Measurements from ENCODE around the gene OR4D10. TPM values are rescaled to one million over a fixed set of nuclear protein-coding genes. Genes with fewer than 3 reads are reported as not detected.

The OR4D10 gene
- total RNA-seq, 3 donors from 2014 or later (not counting 1 experiment from before 2014, with no cell fraction given): not detected

DNA sequence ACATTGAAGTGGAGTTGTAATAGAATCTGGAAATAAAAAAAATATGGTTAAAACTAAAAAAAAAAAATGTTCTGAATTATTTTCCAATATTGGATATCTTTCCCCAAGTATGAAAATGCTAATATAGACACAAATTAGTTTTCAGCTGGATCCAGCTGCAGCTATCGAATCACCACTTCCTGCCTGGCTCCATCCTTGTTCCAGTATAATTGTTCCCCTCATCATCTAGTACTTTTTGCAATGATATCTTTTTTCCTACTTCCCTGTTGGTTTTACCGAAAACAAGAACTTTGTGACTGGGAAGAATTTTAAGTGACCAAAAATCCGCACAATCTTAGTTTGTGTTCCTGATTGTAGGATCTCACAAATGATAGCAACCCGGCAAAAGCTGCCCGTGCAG is 47.6 kb downstream of the OR4D10 start:
- 95% methylated on average over 5 of the region's 5 CpGs for WGBS (ENCODE audit: insufficient coverage)
- no peak overlapping the region for H3K4me3 Mint-ChIP-seq
- intact Hi-C loops (cut with micrococcal nuclease): no loop called here

DNA sequence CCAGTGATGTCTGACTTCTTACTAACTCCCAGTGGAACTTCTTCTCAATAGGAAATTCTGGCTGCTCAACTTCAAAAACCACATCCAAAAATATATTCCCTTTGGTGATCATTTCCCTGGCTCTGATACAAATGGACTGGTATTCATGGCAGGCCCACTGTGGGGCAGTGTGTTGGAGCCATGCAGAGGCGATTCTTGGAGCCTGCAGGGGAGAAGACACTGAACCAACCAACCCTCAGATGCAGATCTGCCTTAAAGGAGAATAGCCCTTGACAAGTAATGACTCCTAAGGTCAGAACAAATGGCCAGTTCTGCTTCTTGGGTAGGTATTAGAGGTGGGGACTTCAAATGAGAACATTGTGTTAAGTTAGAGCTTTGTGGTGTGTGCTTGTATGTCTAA is 50.4 kb downstream of the OR4D10 start:
- H3K27me3 ChIP-seq (ENCODE audit: control insufficient read depth, insufficient read depth, low read length): no peaks in the 10 kb centered on the region
- H3K4me1 Mint-ChIP-seq: no peaks in the 10 kb centered on the region
- no peaks in the 10 kb centered on the region for H3K9me3 ChIP-seq (ENCODE audit: control insufficient read depth, insufficient read depth, low read length)
- H3K36me3 Mint-ChIP-seq: no peaks in the 10 kb centered on the region
- no peaks in the 10 kb centered on the region for H3K36me3 ChIP-seq (ENCODE audit: control insufficient read depth, insufficient read depth, low read length)
- WGBS (ENCODE audit: insufficient coverage): 75% methylated on average over 1 of the region's 1 CpG
- no peak overlapping the region for H3K27ac Mint-ChIP-seq
- H3K27ac ChIP-seq (ENCODE audit: low read length): no peak overlapping the region
- H3K4me1 ChIP-seq (ENCODE audit: control insufficient read depth, insufficient read depth, low read length): no peaks in the 10 kb centered on the region
- no peak for ATAC-seq
- H3K4me3 ChIP-seq (ENCODE audit: low read length): no peak overlapping the region
- DNase-seq: no peak
- intact Hi-C loops (cut with micrococcal nuclease): no loop called here
- TF ChIP-seq, protein P1, sequence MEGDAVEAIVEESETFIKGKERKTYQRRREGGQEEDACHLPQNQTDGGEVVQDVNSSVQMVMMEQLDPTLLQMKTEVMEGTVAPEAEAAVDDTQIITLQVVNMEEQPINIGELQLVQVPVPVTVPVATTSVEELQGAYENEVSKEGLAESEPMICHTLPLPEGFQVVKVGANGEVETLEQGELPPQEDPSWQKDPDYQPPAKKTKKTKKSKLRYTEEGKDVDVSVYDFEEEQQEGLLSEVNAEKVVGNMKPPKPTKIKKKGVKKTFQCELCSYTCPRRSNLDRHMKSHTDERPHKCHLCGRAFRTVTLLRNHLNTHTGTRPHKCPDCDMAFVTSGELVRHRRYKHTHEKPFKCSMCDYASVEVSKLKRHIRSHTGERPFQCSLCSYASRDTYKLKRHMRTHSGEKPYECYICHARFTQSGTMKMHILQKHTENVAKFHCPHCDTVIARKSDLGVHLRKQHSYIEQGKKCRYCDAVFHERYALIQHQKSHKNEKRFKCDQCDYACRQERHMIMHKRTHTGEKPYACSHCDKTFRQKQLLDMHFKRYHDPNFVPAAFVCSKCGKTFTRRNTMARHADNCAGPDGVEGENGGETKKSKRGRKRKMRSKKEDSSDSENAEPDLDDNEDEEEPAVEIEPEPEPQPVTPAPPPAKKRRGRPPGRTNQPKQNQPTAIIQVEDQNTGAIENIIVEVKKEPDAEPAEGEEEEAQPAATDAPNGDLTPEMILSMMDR (IDR thresholded peaks at IDR 0.05): no peak
- H3K9me3 Mint-ChIP-seq: no peaks in the 10 kb centered on the region
- no peak overlapping the region for H3K4me3 Mint-ChIP-seq
- peaks cover 17 to 31% of the 10 kb centered on the region in 2 donors for H3K27me3 Mint-ChIP-seq (ENCODE audit: low read depth in 2 of 2)

More for the DNA sequence above, 47.6 kb downstream of the OR4D10 start:
- ATAC-seq (no peak), DNase-seq (no peak)
- H3K9me3 ChIP-seq (ENCODE audit: control insufficient read depth, insufficient read depth, low read length): no peaks in the 10 kb centered on the region
- H3K27ac ChIP-seq (ENCODE audit: low read length): no peak overlapping the region
- H3K36me3 Mint-ChIP-seq: no peaks in the 10 kb centered on the region
- H3K4me1 Mint-ChIP-seq: no peaks in the 10 kb centered on the region
- H3K27me3 ChIP-seq (ENCODE audit: control insufficient read depth, insufficient read depth, low read length): no peaks in the 10 kb centered on the region
- H3K4me3 ChIP-seq (ENCODE audit: low read length): no peak overlapping the region
- no peak overlapping the region for H3K27ac Mint-ChIP-seq
- TF ChIP-seq, protein P1 (IDR thresholded peaks at IDR 0.05): no peak
- H3K4me1 ChIP-seq (ENCODE audit: control insufficient read depth, insufficient read depth, low read length): no peaks in the 10 kb centered on the region
- no peaks in the 10 kb centered on the region for H3K9me3 Mint-ChIP-seq
- peaks cover 17 to 31% of the 10 kb centered on the region in 2 donors for H3K27me3 Mint-ChIP-seq (ENCODE audit: low read depth in 2 of 2)
- H3K36me3 ChIP-seq (ENCODE audit: control insufficient read depth, insufficient read depth, low read length): no peaks in the 10 kb centered on the region

- intact Hi-C loops (cut with micrococcal nuclease): no loop called here
- H3K36me3 ChIP-seq (ENCODE audit: control insufficient read depth, insufficient read depth, low read length): no peaks in the 10 kb centered on the region
- WGBS (ENCODE audit: insufficient coverage): 88% methylated on average over 7 of the region's 7 CpGs
- H3K9me3 ChIP-seq (ENCODE audit: control insufficient read depth, insufficient read depth, low read length): no peaks in the 10 kb centered on the region
- no peak overlapping the region for H3K4me3 Mint-ChIP-seq
- DNase-seq (no peak), ATAC-seq (no peak)
- no peak overlapping the region for H3K27ac Mint-ChIP-seq
- no peaks in the 10 kb centered on the region for H3K27me3 ChIP-seq (ENCODE audit: control insufficient read depth, insufficient read depth, low read length)
- H3K4me3 ChIP-seq (ENCODE audit: low read length): no peak overlapping the region
- no peak overlapping the region for H3K27ac ChIP-seq (ENCODE audit: low read length)
- peaks cover 7 to 9% of the 10 kb centered on the region in 2 donors for H3K4me1 Mint-ChIP-seq
- no peaks in the 10 kb centered on the region for H3K4me1 ChIP-seq (ENCODE audit: control insufficient read depth, insufficient read depth, low read length)
- no peaks in the 10 kb centered on the region for H3K36me3 Mint-ChIP-seq
- no peaks in the 10 kb centered on the region for H3K9me3 Mint-ChIP-seq
- H3K27me3 Mint-ChIP-seq (ENCODE audit: low read depth in 2 of 2): peaks cover 10 to 15% of the 10 kb centered on the region in 2 donors
- TF ChIP-seq, protein P1 (IDR thresholded peaks at IDR 0.05): no peak
Measured at GRCh38 chr11:59528711-59529110, 55.6 kb downstream of the OR4D10 start.

Other genes starting within 250 kb of the OR4D10 start
- not detected for gene OR5AN1, start 114.4 kb upstream of the OR4D10 start, total RNA-seq
- not detected for gene OR5A2, start 46.9 kb upstream of the OR4D10 start, total RNA-seq
- not detected for gene OR5A1, start 36.8 kb upstream of the OR4D10 start, total RNA-seq
- not detected for gene OR4D6, start 16.4 kb upstream of the OR4D10 start, total RNA-seq
- gene OR4D11, start 30.3 kb downstream of the OR4D10 start, total RNA-seq: not detected
- not detected for gene OR4D9, start 38.2 kb downstream of the OR4D10 start, total RNA-seq
- 10 to 100 TPM; 40.5 to 58.5 (median 51.3) TPM for gene OSBP, start 142.5 kb downstream of the OR4D10 start, total RNA-seq
- 10 to 100 TPM; 56.8 to 69.4 (median 58.1) TPM for gene PATL1, start 195.7 kb downstream of the OR4D10 start, total RNA-seq
- gene OR10V1, start 240.5 kb downstream of the OR4D10 start, total RNA-seq: not detected

Data from natural killer cell (primary cell).